Measurements from ENCODE around the gene FMC1.

- TF ChIP-seq TCF7L2 (IDR thresholded peaks at IDR 0.05; ENCODE audit: borderline replicate concordance, low read depth, low read length) (no peak), CTCF (tag by site-specific recombination; IDR thresholded peaks at IDR 0.05) (no peak), YY1 (tag by site-specific recombination; IDR thresholded peaks at IDR 0.05) (no peak), ZFP3 (tag by site-specific recombination; IDR thresholded peaks at IDR 0.05; ENCODE audit: low read depth) (no peak), ZNF324 (tag by site-specific recombination; IDR thresholded peaks at IDR 0.05) (no peak), ZNF426 (tag by site-specific recombination; IDR thresholded peaks at IDR 0.05) (no peak), ZNF335 (tag by site-specific recombination; conservative IDR thresholded peaks at IDR 0.05) (no peak), ZNF274 (IDR thresholded peaks at IDR 0.05; ENCODE audit: low read length) (no peak), ZNF274 (tag by site-specific recombination; IDR thresholded peaks at IDR 0.05; ENCODE audit: borderline replicate concordance) (no peak), ZBTB7A (tag by site-specific recombination; IDR thresholded peaks at IDR 0.05; ENCODE audit: low read depth) (no peak), ZNF654 (tag by site-specific recombination; IDR thresholded peaks at IDR 0.05; ENCODE audit: low read depth) (no peak)
Observed at GRCh38 chr7:139299296-139299695, 41.8 kb upstream of the FMC1 start.
